HG02973 (cell line): ENCODE measurements around the gene MARCO.

Experiments used
- ATAC-seq: cut with Tn5 transposase; IDR thresholded peaks from one replicate; pipeline ENCODE4 v1.9.1; 2021; ENCODE audit warnings: moderate library complexity; ENCODE audit not compliant: unreplicated experiment

Gene MARCO, protein sequence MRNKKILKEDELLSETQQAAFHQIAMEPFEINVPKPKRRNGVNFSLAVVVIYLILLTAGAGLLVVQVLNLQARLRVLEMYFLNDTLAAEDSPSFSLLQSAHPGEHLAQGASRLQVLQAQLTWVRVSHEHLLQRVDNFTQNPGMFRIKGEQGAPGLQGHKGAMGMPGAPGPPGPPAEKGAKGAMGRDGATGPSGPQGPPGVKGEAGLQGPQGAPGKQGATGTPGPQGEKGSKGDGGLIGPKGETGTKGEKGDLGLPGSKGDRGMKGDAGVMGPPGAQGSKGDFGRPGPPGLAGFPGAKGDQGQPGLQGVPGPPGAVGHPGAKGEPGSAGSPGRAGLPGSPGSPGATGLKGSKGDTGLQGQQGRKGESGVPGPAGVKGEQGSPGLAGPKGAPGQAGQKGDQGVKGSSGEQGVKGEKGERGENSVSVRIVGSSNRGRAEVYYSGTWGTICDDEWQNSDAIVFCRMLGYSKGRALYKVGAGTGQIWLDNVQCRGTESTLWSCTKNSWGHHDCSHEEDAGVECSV

DNA sequence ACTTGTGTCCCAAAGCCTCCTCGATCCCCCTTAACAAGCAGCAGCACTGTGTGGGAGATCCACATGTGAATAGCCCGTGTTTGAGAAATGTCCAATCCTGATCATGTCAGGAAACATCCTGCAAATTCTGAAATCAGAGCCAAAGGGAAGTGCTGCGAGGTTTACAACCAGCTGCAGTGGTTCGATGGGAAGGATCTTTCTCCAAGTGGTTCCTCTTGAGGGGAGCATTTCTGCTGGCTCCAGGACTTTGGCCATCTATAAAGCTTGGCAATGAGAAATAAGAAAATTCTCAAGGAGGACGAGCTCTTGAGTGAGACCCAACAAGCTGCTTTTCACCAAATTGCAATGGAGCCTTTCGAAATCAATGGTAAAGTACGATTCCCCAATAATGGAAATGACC lies at the start of gene MARCO:
Gene MARCO (plus strand): TSS at position 164 of the 400 bp plus-strand sequence. CDS start 107 bp downstream, at position 271.
- no peak for ATAC-seq

DNA sequence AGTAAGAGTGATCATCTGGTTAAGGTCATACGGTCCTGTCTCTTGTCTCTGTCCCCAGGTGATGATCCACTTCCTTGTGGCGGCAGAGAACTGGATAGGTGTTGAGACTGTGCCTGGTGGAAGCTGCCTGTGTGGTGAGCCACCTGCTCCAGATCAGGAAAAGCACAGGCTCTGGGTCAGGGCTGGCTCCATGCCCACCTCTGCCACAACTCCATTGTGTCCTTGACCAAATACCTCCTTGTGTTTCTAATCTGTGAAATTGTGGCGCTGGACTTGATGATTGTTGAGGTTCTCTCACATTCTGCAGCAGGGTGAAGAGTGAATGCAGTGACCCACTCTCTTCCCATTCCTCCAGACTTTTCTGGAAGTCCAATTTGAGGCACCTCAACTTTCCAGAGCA lies 48.9 kb upstream of the MARCO start:
- no peak for ATAC-seq

DNA sequence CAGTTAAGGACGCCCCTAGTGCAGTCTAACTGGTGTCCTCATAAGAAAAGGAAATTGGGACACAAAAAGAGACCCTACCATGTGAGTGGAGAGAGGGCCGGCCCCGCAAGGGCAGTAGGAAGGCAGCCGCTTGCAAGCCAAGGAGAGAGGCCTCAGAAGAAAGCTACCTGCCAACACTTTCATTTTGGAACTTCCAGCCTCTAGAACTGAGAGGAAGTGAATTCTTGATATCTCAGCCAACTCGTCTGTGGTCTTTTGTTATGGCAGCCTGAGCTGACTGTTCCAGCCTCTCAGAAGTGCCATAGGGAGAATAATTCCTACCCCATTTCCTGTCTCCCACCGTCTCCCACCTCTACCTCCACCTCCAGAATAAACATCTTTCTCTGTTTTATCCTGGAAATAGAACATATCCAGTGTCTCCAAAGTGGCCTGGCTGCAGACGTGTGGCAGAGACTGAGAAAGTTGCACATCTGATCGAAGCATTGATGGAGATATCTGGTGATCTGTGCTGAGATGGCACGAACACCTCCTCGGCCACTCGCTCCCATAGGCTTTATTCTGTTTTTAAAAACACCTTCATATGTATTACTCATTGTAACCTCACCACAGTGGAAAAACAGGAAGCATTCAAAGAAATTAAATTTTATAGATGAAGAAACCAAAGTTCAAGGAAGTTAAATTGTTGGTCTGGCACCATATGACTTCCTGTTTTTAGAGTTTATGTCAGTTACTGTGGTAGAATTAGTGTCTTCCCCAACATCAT lies 39.5 kb upstream of the MARCO start:
- ATAC-seq: no peak

DNA sequence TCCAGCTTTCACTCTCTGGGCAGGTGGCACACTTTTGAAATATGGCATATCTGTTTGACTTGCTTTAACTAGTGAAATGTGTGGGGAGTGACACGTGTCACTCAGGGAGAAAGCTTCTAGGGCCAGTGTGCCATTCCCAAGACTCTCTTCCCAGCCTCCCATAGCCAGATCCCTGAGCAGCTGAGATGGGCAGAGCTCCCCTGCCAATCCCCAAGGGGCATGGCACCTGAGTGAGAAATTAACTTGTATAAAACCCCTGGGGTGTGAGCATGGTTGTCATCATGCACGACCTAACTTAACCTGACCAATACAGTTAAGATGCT lies 39.0 kb upstream of the MARCO start:
- no peak for ATAC-seq

DNA sequence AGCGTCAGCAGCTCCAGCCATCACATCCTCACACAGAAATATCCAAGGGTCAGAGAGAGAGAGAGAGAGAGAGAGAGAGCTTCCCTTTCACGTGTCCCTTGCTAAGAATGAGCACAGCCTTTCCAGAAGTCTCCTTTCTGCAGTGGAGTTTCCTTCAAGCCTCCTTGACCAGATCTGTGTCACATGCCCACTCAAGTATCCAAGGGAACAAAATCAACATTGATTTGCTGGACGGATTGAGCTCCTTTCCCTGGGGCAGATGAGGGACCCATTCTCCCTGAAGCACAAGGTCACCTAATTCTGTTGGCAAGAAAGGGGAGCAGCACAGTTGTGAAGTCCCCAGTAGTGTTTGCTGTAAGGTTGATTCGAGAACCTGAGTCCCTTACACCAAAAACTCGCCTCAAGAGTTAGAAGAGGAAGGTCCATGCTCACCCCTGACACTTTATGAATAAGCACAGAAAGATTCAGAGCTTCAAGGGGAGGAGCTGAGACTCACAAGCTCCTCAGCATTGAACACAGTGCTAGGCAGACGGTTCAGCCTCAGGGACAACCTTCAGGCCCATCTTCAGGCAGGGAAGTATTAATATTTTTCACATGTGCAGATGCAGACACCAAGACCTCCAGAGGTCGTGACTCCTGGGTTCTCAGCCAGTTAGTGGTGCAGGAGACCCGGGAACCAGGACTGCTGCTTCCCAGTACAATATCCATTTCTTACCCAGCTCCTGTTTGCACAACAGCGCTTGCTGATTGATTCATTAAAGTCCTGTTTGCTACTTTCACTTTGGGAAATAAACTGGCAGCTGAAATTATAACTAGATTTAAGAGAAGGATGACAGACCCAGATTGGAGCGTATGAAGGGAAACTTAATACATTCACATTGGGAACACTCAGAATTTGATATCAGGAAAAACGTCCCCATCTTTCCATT lies 38.2 kb upstream of the MARCO start:
- no peak for ATAC-seq

DNA sequence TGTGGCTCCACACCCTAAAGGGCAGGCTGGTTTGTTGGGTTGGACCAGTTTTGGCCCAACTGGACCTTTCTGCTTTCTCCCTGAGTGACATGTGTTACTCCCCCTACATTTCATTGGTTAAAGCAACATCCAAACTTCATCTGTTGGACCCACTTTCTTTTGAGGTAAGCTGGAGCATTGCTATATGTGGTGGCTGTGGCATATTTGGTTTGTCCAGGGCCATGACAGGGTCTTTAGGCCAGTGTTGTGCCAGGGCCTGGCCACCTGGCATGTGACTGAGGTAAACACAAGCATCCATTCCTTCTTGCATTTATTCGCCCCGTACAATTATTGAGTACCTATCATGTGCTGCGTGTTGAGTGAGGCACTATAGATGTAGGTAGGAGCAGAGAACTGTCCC lies 36.8 kb upstream of the MARCO start:
- no peak for ATAC-seq

DNA sequence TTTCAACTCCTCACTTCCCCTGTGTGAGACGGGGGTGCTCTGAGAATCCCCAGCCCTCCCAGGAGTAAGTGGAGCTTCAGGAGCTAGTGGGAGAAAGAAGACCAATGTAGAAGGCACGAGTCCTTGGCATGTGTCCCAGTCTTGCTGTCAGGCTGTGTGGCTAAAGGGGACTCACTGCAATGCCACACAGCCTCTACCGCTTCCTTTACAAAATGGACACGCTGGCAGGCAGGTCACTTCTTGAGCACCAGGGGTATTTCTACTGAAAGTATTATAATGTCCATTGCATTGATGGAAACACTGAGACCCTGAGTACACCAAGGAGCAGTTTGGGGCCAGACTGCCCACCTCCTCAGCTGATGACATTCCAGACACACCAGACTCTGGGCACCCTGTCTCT lies 35.8 kb upstream of the MARCO start:
- ATAC-seq: no peak

DNA sequence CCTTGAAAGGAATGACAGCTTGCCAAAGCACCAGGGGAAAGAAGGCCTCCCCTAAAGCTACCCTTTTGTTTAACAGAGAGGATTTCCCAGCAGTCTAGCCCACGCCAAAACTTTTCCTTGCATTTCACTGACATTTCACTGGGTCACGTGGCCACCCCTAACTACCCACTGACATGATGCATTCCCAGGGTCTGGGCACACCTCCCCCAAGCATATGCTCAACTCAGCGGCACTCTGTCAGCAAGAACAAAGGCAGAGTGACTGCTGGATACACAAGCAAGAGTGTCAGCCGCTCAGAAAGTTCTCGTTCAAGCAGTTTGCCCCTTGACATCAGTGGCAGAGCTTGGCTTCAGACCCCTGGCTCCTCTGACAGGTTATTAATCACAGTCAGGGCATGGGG lies 34.2 kb upstream of the MARCO start:
- ATAC-seq: no peak

DNA sequence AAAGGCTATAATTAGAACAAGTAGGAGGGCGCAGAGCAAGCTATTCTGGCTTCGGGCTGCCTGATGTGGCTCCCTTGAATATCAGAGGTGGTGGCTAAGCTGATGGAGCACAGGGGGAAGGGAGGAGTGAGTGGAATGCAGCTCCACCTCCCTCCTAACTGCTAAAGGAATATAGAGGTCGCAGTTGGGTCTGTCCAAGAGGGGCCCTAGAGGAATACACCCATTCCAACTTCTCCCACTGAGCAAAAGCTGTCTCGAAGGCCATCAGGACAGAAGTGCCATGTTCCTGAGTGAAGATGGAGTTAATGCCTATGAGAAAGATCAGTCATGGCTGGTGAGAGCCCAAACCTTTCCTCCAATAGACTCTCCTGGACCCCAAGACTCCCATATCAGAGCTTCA lies 32.8 kb upstream of the MARCO start:
- no peak for ATAC-seq

DNA sequence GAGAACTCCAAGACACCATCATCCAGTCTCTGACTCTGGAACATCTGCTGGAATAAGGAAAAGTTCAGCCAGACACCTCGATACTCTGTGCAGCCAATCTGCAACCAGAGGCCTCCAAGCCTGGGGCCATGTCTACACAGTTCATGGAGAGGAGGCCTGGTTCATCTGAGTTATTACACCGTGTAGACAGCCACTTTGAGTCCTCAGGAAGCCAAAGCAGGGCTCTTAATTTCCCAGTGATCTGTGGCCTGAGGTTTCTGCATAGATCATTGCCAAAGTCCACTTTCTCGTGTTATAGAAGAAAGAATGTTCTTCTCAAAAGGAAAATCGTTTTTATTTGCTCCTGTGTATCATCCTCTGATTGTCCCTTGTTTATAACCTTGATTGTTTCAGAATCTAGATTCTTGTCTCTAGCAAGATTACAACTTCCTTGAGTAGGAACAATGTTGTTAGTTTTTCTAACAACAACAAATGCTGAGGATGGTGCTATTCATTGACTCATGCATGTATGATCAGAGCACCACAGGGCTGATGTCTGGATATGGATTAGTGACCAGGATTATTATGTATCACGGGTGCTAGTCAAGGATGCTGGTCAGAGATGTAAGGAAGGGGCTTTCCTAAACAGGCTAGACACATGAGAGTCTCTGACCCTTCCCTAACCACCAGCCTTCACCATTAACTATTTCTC lies 30.7 kb upstream of the MARCO start:
- ATAC-seq: no peak

DNA sequence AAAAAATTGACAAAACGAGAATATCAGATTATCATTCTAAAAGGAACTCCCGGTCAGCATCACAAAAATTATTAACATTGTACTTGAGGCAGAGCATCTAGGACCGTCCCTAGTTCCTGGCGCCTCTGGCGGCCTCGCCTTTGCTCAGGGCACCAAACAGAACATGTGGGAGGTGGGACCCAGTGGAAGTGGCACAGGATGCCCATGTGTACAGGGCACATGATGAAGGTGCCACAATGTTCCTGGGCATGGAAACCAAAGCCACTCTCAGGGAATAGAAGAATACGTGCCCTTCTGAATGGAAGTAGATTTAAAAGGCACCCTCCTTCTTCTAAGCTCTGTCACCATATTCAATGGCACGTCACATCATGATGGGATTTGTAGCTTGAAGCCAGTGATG lies 30.1 kb upstream of the MARCO start:
- ATAC-seq: no peak

DNA sequence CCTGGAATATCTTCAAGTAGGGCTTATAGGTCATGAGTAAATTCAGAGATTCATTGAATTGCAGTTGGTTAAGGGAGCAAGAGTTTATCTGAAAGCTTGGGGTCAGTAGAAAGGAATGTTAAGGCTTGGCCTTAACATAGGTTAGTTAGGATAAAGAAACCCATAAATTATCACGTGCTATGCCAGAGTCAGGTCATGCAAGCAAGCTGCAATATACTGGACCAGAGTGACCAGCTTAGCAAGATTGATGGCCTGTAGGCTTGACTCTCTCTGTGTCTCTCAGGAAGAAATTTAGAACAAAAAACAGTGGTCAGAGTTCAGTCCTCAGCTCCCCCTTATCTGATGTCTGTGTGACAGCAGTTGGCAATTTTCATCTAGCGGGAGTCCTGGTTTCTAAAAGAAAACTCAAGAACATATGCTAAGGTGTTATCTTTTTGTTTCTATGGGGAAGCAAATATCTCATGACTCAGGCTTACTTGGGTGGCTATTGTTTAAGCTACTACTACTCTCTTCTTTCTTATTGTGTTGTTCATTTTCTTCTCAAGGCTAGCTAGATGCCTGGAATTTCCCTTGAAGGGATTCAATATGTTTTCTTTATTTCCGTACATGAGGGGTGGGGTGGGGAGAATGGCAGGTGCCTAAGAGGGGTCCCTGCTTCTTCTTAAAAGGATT lies 28.7 kb upstream of the MARCO start:
- ATAC-seq: no peak

DNA sequence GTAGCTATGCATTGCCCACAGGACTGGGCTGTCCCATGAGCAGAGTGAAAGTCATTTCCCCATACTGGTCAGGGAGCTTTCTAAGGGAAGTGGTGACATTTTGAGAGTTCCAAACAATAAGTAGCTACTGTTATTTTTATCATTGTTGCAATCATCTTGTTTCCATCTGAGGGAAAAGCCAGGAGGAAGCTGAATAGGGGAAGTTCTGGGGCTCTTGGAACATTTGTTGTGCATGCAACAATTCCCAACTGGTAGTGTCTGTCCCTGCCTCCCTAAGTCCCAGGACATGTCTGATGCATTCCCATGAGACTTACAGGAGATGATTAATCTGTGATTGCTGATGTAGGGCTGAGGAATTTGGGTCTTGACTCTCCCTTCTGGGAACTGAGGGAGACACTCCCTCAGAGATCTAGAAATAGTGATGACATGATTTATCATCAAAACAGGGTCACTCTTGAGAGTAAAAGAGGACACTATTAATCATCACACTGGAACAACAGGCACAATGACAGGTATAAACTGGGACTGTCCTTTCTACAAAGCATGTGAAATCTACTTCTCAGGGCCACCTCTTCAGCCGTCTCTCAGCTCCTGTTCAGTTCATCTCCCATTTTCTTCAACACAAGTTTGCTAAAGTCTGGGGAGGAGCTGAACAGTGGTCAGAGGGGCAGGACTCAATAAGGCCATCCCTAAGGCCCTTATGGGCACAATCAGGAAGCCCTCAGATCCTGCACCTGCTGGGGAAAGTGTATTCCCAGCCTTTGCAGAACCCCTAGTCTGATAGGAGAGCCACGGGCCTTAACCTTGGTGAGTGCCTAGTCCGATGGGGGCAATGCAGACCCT lies 28.0 kb upstream of the MARCO start:
- no peak for ATAC-seq

DNA sequence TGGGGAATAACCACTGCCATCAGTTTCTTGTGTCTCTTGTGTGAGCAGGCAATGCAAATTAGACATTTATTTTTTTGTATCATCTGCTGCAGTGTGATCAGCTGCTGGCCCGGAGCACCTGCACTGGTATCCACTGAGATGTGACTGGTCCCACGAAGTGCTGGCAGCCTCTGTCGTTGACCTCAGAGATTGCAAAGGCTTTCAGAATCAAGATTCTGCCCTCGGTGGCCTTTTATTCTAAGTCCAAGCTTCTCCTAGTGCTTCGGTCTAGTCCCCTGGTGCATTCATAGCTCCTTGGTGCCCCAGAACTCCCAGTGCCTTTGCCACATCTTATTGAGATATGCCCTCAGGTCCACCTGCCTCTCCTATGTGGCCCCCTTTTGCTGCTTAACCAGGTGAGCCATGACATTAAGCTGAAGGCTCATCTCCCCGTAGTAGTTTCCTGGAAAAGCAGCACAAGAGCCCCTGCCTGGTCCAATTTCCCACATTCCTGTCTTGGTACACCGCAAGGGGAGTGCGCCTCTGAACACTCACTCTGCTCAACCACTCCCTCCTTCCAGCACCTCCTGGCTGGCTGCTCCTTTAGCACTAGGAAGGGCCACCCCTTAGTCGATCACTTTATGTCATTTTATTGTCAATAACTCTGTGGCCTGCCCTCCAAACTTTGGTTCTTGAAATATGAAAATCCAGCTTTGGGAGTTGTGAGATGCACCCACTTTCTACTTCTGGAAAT lies 27.1 kb upstream of the MARCO start:
- ATAC-seq: no peak

DNA sequence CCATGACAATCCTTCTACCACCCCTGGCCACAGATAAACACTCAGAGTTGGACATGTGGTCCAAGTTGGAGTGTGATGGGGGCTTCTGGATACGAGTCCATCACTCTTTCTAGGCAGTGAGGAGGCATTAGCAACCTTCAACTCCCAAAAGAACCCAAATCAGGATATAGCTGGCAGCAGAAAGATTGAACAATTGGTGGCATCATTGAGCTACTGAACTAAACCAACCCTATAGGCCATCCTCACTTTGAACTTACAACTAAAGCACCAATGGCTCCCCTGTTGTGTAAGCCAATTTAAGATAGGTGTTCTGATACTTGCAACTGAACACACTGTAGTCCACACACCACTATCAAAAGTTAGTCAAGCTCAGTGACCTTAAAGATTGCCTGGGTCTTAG lies 24.0 kb upstream of the MARCO start:
- ATAC-seq: no peak

DNA sequence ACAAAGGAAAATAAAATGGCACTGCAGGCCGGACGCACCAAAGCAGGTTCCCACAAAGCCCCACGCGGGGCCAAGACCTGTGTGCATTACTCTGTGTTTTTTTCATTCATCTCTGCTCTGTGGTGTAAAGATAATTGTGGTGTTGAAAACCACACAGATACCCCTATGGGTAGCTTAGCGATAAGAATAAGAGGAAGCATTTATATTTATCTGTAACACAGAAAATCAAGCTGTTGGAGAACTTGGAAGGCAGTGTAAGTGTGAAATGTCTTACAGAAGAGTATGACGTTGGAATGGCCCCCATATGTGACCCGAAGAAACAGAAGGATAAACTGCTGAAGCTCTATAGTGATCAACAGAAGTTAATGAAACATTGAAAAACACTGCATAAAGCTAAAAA lies 20.3 kb upstream of the MARCO start:
- no peak for ATAC-seq

DNA sequence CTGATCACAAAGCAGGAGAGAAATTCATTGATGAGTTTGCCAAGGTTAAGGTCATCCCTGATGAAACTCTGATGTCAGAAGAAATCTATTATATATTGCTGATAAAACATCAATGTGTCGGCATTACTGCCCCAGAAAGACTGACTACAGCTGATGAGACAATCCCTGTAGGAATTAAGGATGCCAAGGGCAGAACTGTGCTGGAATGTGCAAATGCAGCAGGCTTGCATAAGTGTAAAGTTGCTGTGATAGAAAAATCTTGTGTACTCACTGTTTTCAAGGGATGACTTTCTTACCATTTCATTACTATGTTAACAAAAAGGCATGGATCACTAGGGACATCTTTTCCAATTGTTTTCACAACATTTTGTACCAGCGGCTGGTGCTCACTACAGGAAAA lies 19.7 kb upstream of the MARCO start:
- ATAC-seq: no peak

DNA sequence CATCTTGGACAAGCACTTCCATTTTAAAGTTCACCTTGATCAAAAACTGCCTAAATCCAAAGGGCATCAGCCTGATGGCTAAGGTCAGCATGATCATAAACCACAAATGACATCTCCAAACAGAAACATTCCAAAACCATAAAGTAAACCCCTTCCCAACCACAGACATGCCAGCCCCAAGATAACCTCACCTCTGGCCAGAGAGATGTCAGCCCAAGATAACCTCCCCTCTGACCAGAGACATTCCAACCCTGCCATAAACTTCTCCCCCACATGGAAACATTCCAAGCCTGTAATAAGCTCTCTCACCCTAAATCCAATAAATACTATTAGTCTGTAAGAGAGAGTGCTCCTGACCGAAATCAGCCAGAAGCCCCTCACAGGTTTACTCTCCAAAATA lies 18.6 kb upstream of the MARCO start:
- no peak for ATAC-seq

DNA sequence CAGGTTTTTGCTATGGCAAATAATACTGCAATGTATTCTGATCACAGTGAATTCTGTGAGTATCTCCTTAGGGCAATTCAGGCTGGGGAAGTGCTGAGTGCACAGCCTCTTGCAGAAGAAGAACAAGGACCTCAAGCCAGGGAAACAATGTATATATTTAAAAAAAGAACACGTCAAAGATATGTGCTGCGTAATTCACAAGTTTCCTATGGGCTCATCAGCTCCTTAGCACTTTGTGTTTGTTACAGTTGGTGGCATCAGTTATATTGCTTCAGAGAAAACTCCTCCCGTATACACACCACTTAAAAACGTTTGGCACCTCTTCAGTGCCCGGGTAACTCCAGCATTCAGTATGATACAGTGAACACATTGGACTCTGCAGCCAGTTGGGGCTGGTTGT lies 16.5 kb upstream of the MARCO start:
- no peak for ATAC-seq
